Measurements from ENCODE around the gene GTPBP1.

GRCh38 chr22:38689651-38690050 is 16.1 kb upstream of the GTPBP1 start:
- TF ChIP-seq CTCF (IDR thresholded peaks at IDR 0.05; ENCODE audit: low read depth, low read length, poor library complexity, severe bottlenecking) (no peak), EZH2phosphoT487 (IDR thresholded peaks at IDR 0.05; ENCODE audit: borderline replicate concordance, low read length) (no peak)
